Kidney capillary endothelial cell (primary cell): Measurements from ENCODE around the gene TAS2R42.

Experiments
- DNase-seq: peaks from one replicate; pipeline ENCODE4 v3.0.0-alpha.2; 2018; ENCODE audit warnings: low spot score

The TAS2R42 gene

GRCh38 chr12:11186837-11187236 is at the start of gene TAS2R42:
TAS2R42 (minus strand) TSS chr12:11186937; CDS start chr12:11186937, 0 bp downstream.
- no peak for DNase-seq

GRCh38 chr12:11233532-11233931 is 46.8 kb upstream of the TAS2R42 start:
- DNase-seq = no peak

DNA sequence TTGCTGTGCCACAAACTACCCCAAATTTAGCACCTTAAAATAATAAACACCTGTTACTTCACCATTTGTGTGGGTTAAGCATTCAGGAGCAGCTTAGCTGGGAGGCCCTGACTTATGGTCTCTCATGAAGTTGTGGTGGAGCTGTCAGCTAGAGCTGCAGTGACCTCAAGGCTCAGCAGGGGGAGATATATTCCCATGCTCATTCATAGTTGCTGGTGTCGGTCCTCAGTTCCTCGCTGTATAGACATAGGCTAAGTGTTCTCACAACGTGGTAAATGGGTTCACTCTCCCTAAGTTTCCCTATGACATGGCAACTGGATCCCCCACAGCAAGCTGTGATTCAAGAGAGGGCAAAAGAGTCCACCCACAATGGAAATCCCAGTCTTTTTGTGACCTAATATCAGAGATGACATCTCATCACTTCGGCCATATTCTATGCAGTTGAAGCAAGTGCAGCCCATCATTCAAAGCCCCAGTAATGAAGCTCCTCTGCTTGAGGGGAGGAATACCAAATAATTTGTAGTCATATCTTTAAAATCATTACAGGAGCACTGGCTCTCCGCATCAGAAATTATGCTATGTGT is 41.7 kb upstream of the TAS2R42 start:
- peak; percentile 61 for DNase-seq

DNA sequence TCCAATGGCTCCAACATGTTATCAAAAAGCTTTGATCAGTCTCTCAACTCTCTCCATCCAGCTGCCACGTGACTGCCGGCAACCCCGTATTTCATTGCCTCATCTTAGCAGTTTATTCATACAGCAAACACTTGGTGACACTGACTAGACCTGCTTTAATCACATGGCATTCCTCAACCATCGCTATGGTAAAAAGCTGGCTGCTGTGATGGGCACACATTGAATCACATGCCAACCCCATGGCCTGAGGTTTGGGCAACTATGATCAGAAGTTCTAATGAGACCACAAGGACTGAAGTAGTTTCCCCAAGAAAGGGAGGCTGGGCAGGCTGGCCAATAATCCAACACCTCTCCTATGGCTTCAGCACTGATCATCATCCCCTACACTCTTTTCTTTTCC is 40.6 kb upstream of the TAS2R42 start:
- DNase-seq = no peak

- DNase-seq = no peak
These were observed 22.4 kb upstream of the TAS2R42 start for GRCh38 chr12:11209113-11209512.

DNA sequence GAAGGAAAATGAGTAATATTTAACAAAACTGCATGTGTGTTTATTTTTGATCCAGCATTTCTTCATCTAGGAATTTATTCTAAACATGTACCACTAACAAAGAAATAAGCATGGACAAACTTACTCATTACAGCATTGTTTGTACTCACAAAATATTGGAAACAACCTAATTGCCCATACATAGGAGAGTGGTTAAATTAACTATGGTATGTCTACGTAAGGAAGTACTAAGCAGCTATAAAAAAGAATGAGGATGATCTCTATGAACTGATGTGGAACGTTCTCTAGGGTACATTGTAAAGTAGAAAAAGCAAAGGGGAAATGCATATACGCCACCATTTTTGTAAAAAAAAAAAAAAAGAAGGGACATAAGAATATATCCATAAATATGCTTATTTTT is 17.4 kb upstream of the TAS2R42 start:
- DNase-seq = no peak

DNA sequence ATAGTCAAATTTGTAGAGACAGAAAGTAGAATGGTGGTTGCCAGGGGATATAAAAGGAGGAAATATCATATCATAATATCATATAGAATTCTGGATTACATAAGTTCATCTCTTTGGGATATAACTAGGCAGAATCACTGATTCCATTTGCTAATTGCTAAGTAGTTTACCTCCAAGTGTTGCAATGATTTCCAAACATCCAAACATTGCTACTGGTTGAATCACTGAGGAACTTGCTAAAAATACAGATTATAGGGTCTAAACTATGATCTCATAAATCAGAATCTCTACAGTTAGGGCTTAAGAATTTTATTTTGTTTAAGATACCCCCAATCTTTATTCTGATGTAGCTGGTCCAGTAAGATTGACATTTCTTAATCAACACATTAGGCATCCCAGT is 16.1 kb upstream of the TAS2R42 start:
- no peak for DNase-seq

- no peak for DNase-seq
These were observed 3.7 kb downstream of the TAS2R42 start for GRCh38 chr12:11183011-11183410.

DNA sequence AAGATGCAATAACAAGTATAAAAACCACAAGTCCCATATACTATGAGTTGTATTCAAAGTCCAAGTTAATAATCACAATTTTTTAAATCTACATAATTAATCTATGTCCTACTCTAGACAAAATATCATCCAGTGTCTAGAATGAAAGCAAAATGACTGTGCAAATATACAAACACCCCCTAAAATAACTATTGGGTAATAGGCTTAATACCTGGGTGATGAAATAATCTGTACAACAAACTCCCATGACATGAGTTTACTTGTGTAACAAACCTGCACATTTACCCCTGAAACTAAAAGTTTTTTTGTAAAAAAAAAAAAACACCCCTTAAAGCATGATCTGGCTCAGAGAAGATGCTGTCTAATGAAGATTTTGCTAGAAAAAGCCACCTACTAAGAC is 4.2 kb downstream of the TAS2R42 start:
- no peak for DNase-seq

- DNase-seq = no peak
These were observed 8.5 kb downstream of the TAS2R42 start for GRCh38 chr12:11178250-11178649.

GRCh38 chr12:11174022-11174421 is 12.7 kb downstream of the TAS2R42 start:
- no peak for DNase-seq

GRCh38 chr12:11171969-11172675 is 14.6 kb downstream of the TAS2R42 start:
- peak; percentile 48 for DNase-seq

GRCh38 chr12:11171145-11171968 is 15.4 kb downstream of the TAS2R42 start, which contains the start of gene SMIM10L1:
SMIM10L1 (plus strand) TSS chr12:11171194; CDS start chr12:11171357, 163 bp downstream.
- peak; percentile 90 for DNase-seq

DNA sequence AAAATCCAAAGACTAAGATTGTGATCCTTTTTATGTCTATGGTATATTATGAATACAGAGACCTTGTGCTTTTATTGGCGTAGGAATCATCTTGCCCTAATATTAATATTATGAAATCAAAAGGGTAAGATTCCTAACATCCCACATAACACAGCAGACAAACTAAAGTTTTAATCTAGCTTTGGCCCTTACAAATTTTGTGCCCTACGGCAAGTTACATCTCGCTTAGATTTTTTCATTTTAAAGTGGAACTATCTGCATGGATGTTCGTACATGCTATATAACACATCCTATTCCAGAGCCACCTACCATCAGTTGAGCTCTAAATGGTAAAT is 16.0 kb downstream of the TAS2R42 start:
- no peak for DNase-seq

DNA sequence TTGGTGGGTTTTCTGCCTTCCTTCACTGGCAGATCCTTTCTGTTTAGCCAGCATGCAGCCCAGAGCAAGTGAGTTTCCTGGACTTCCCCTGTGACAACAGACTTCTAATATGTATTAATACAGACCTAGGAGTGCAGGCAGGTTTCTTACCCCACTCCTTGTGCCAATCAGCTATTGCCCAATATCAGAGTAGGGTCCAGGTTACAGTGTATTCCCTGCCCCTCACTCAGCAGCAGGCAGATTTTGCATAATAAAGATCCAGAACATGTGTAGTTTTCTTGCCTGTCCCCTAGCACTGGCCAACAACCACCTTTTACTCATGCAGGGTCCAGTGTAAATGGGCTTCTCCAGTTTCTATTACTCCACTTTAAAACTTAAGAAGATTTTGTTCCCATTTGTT is 20.4 kb downstream of the TAS2R42 start:
- no peak for DNase-seq

DNA sequence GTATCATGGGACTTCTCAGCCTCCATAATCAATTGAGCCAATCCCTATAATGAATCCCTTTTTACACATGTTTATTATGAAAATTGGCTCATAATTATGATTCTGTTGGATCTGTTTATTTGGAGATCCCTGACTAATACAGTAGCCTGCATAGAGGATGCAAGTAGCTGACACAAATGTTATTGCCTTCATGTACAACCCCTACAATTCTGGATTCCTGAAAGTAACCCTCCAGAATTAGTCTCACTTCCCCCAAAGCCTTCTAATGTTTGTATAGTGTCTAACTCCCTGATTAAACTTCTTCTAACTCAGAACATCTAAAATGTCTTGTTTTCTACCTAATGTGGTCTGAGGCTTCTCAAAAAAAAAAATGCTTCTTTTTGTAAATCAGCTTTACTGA is 22.4 kb downstream of the TAS2R42 start:
- no peak for DNase-seq

GRCh38 chr12:11162502-11162901 is 24.2 kb downstream of the TAS2R42 start:
- DNase-seq = no peak

GRCh38 chr12:11158885-11159444 is 27.8 kb downstream of the TAS2R42 start:
- no peak for DNase-seq

GRCh38 chr12:11154400-11154925 is 32.3 kb downstream of the TAS2R42 start:
- DNase-seq = no peak

DNA sequence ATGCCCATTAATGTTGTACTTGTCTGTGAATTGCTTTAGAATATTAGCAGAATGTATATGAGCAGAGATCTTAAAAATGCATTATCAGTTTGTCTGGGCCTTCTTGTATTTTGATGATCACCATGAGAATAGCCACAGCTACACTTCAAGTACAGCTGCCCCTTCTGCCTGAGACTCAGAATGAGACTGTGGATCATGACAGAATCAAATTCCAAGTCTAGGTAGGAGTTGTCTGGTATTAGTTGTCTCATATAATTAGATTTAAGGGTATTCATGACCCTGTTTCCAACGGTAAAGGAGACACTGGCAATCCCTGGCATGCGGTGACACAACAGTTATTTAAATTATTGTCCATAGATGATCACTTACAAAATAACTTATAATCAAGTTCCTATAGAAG is 34.0 kb downstream of the TAS2R42 start:
- no peak for DNase-seq

GRCh38 chr12:11150832-11151231 is 35.9 kb downstream of the TAS2R42 start:
- DNase-seq = no peak

DNA sequence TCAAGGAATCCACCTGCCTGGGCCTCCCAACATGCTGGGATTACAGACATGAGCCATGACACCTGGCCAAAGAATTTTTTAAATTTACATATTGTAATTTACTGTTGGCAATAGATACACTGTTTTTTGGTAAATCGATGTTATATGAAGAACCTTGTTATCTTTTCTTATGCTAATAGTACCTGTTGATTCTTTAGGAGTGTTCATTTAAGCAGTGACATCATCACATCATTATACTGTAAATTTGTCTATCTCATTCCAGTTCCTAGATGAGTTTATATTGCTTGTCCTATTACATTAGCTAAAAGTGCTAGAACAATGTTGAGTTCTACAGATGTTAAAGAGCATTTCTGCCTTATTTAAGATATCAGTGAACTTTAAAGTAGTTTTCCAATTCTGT is 39.3 kb downstream of the TAS2R42 start:
- no peak for DNase-seq

DNA sequence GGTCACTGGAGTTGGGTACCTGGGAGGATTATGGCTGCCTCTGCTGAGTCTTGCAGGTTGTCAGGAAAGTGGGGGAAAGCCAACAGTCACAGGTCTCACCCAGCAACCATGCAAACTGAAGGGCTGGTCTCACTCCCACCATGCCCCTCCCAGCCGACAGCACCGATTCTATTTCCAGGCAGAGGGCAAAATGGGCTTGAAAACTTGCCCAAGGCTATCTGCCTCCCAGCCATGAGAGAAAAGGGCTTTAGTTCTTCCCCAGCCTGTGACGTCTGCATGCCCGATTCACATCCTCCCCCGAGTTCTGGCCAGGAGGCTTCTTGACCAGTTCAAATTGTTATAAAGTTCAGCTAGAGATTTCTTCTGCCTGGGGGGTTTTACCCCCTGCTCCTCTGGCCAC is 42.4 kb downstream of the TAS2R42 start:
- DNase-seq = no peak
